HG03565 (cell line): ENCODE results near the gene FAM163B.

ENCODE experiments used
- ATAC-seq: cut with Tn5 transposase; IDR thresholded peaks from one replicate; pipeline ENCODE4 v1.9.1; 2021; ENCODE audit warnings: mild to moderate bottlenecking, moderate library complexity; ENCODE audit not compliant: unreplicated experiment

FAM163B gene

DNA sequence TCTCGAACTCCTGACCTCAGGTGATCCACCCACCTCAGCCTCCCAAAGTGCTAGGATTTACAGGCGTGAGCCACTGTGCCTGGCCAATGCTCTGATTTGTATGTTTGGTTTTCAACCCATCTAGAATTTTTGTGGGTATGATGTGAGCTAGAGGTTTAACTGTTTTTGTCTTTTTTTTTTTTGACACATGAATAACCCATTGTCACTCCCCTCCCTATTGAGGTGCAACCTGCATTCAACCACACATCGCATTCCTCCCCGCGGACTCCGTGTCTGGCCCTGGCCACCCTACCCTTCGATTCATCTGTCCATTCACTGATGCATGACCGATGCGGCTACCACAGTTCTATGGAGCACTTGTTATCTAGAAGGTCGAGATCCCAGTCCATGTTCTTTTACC lies 9.5 kb upstream of the FAM163B start:
- no peak for ATAC-seq

DNA sequence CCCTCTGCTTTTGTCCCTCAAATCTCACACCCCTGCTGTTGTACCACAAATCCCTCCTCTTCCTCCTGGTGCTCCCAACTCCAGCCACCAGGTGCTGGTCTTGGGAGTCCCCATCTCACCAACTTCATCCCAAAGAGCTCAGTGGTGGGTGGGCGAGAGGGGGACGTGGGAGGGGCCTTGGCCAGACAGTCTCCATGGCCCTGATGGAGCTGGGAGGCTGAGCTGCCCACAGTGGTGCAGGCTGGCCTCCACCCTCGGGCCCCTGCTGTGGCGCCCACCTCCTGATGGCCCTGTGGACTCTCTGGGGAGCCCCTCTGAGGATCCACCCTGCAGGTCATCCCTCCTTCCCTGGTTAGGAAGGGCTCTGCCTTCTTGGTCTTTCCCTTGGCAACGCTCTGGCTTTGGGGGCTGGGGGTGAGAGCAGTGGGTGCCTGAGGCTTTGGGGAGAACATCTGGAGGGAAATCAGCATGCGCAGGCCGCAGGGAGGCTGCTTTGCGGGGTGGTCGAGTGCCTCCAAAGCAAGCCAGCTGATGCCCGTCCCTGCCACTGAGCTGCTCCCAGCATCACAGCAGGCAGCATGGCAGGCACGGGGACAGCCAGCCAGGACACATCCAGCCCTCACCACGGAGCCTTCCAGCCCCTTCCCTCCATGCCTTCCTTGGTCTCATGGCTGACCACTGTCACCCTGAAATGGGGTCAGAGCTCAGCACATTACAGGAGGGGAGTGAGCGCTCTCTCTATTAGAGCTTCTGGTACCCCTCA lies 7.6 kb upstream of the FAM163B start:
- no peak for ATAC-seq

DNA sequence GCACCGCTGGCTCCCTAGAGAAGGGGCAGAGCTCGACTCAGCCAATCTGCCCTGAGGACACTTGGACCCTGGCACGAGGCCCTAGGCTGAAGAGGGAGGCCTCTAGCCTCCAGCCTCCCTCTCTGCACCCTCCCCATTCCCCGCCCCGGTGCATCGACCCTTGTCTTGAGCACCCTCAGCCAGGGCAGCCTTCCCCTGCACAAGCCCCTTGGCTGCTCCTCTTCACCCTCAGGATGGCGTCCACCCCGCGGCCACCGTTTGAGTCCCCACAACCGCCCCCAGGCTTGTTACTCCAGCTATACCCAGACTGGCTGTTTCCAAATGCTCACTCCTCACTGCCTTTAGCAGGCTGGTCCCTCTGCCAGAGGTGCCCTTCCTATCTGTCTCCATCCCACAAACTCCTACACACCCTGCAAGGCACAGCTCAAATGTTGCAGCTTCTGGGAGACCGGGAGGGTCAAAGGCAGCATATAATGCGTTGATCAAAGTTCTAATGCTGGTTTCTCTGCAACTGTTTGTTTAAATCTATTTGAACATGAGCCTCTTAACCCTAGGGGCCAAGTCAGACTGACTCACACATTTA lies 6.5 kb upstream of the FAM163B start:
- no peak for ATAC-seq

DNA sequence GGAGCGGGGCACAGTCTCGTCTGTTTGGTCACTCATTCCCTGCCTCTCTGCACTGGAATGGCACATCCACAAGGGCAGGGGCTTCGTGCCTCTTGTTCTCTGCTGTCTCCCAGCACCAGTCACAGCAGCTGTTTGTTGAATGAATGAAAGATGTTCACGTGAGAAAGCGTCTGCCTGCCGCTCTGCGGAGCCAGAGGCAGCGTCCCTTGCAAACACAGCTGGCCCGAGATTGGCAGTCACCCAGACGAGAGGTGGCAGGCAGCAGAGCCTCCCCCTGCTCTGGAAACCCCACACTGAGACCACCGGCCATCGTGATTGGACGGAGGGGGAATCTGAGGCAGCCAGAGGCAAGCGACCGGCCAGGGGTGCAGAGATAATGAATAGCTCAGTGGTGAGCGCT lies 6.0 kb upstream of the FAM163B start:
- no peak for ATAC-seq

DNA sequence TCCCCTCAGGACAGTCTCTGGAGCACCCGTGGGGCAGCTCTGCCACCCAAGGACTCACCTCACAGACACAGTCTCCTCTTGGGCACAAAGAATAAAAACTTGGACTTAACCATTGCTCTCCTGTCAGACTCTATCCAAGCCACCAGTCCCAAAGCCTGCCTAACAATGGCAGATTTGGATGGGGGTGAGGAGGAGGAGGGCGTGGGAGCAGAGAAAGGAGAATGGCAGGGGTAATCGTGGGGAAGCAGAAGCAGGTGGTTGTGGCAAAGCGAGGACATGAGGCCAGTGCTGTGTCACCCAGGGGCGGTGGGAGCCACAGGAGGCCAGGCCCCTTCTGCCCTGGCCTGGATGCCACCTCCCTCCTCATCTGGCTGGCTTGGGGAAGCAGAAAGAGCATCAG lies 5.5 kb upstream of the FAM163B start:
- no peak for ATAC-seq

DNA sequence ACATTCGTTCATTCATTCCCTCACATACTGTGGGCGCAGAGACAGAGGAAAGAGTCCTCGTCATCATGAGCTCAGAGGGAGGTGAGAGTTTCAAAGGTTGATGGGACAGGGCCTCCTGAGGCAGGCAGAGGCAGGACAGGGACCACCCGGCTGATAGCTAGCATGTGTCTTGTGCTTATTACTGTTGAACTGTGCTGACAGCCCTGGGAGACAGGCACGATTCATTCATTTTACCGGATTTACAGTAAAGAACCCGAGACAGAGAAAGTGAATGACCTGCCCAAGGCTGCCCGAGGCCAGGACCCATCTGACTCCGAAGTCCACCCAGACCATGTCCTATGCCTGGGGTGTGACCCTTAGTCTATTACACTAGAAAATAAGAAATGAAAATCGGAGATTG lies 4.9 kb upstream of the FAM163B start:
- no peak for ATAC-seq

DNA sequence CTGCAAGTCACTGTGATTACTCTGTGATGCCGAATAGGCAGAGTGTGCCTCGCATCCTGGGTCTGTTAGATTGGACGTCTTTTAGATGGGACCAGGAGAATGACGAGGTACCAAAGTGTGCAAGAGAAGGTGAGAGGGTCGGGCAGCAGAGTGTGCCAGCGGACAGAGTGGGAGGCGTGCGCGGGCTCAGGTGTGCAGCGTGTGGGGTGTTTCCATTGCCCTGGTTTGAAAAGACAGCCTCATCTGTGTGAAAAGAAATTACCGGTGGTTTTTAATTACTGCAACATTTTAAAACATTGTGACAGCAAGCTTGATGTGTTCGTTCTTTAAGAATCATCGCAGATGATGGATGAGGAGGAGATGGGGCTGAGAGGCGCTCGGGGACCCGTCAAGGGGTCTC lies 4.2 kb upstream of the FAM163B start:
- ATAC-seq, result no peak

DNA sequence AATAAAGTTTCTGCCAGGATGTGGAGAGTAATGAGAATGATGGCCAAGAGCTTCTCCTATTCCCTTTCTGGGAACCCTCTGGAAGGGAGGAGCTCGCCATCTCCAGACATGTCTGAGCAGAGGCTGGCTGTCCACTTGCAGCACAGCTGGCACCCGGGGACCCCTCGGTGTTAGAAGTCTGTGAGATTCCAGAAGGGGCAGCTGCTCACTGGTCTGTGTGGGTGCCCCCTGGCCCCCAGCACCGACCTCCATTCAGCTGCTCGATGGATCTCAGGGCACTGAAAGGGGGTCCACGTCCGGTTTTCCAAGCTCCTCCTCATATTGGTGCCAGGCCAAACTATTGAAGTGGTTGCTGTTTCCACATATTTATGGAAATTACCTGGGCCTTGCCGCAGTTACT lies 3.6 kb upstream of the FAM163B start:
- no peak for ATAC-seq

DNA sequence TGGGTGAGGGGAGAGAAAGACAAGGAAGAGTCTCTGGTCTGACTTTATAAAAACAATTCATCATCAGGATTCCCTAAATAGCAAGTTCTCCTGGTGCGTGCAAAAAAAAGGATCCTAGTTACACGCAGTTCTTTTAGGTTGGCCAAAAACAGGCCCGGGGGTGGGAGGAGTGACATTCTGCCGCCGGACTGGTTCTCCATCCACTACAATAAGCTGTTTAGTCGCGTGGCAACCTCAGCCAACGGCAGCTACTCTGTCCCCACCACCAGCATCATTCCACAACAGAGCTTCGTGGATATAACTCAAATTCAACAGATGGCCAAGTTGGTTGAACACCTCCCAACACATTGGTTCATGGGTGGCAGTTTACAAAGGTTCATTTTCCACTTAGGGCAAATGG lies 2.9 kb upstream of the FAM163B start:
- no peak for ATAC-seq

DNA sequence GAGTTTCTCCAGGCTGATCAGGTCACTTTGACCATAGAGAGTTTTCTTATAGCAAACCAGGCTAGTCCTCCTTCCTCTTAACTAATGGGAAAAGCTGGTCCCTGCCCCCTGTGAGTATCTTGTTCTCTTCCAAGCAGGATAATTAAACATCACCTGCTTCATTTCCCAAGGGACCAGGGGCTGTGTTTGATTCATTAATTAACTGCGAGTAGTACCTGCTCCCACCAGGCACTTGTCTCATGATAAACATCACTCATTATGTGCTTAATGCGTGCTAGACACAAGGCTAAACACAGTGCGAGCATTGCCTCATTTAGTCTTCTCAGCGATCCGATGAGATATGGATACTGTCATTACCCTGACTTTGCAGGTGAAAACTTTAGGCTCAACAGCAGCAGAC lies 1.7 kb upstream of the FAM163B start:
- ATAC-seq, result no peak

DNA sequence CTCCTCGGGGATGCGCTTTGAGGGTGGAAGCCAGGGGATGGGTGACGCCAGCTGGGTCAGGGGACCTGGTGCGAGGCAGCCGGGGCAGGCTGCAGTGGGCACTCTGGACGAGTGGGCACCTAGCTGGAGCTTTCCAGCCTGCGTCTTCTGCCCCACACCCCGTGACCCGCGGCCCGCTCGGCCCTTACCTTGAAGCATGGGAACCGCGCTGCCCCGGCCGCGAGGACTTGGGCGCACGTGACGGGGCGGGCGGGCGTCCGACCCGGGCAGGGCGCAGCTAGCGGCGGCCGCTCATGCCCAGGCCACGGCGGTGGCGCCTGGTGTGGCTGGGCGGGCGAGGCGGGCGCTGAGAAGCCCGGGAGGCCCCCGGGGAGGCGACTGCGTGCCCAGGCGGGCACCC lies 300 bp downstream of the FAM163B start:
- ATAC-seq, result no peak

DNA sequence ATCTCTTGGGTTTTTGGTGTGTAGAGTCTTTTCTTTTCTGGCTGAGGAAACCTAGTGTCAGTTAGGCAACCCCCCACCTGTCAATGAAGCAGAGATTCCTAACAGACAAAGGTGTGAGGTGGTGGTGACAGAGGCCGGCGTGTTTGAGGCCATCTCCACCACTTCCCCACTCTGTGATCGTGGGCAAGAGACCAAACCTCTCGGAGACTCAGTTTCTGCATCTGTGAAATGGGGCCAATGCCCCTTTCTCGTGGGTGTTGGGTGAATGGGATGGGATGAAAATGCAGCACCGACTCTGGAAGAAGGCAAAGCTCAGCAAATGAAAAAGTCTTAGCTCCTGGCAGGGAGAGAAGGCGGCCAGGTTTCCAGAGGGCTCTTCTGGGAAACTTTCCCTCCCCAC lies 807 bp downstream of the FAM163B start:
- no peak for ATAC-seq

DNA sequence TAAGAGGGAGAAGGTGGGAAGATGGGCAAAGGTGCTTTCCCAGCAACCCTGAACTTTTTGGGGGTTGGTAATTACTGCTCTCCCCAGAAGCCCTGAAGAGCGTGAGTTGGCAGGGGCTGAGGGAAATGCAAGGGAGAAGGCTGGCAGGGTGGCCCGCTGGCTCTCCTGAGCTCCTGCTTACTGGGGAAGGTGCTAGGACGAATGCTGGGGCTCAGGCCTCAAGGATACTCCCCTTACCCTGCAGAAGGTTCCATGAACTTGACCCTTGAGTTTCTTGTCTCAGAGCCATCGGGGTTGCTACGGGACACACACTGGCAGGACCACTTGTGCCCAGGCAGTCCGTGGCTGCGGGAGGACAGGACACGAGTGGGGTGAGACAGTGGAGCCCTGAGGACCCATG lies 1.2 kb downstream of the FAM163B start:
- no peak for ATAC-seq

DNA sequence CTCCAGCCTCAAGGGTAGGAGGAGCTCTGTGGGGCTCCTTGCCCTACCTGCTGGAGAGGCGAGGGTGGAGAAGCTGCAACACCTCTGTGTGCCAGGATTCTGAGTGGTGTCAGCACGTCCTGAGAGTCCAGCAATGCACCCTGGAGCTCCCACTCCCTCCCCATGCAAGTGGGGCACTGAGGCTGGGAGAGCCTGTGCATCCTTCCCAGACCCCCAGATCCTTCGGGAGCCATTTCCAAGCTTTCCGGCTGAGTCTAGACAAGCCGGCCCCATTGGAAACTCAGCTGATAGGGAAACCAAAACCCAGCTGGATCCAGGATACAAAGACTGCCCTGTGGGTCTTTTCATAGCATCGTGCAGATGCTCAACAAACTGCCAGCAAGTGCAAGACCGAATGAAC lies 1.8 kb downstream of the FAM163B start:
- no peak for ATAC-seq

DNA sequence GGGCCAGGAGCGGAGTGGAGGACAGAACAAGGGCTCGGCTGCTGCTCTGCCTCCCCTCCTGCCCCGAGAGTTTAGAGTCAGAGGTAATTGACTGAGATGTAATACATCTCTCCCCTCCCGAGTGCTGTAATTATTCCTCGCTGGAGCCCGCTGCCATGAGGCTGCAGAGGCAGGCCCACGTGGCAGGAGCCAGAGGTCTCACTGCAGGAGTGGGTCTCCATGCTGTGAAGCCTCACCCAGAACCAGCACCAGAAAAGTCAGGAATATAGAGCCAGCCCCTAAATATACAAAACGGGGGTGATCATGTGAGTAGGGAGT lies 2.5 kb downstream of the FAM163B start:
- no peak for ATAC-seq

DNA sequence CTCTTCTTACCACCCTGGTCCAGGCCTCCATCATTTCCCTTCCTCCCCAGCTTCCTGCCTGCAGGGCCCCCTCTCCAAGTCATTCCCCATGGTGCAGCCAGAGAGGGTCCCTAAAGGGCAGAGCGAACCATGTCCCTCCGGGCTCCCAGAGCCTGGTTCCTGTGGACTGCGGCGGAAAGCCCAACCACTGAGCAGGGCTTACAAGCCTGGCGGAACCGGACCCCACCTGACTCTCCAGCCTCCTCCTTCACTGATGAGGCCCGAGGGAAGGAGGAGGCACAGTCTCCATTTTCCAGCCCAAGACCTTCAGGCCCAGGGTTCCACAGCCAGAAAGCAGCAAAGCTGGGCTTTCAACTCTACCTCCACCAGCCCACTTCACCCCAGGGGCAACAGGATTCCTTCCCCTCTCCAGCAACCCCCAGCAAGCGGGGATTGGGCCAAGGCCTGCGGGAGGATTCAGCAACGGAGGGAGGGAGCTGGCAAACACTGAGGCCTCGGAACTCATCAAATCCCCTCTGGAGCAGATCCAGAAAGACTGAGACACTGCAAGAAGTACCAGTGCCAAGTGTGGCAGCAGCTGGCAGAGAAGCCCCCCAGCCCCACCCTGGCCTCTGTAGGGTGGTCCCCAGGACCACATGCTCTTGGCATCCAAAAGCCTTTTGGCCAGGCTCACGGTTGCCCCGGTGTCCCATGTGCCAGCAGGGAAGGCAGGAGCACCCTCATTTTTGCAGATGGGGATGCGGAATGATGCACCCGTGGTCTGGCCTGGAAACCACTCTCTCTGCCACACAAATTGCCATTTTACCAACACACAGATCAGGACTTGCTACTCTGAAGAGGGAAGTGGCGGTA lies 3.1 kb downstream of the FAM163B start:
- ATAC-seq, result no peak

DNA sequence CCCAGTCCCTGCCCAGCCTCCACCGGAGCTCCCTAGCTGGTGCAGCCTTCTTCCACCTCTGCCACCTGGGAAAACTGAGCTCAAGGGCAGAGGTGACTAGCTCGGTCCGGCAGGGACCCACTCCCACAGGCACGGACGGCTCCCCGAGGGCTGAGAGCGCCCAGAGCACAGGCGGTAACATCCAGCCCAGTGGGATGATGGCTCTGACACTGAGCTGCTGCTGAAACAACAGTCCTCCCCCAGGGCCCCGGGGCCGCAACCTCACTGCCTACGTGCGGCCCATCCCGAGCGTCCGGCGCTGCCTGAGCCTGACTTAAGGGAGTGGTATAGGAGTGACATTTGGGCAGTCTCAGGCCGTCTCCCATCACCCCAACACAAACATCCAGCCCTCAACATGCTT lies 3.7 kb downstream of the FAM163B start:
- ATAC-seq, result no peak

DNA sequence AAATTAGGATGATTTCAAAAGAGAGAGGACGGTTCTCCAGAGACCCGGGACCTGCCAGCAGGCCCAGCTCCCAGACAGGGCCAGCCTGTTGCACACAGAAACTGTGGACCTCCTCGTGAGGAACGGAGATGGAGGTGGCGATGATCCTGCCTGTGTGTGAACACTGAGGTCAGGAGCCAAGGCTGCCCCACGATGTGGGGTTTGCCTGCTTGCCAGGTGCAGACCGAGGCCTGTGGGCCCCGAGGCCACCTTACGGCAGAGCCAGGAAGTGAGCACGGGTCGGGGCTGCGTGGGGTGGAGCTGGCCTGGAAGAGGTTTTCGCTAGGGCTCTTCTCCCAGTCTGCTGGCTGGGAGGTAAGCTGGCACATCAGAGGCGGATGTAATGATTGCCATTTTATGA lies 4.3 kb downstream of the FAM163B start:
- ATAC-seq, result no peak

DNA sequence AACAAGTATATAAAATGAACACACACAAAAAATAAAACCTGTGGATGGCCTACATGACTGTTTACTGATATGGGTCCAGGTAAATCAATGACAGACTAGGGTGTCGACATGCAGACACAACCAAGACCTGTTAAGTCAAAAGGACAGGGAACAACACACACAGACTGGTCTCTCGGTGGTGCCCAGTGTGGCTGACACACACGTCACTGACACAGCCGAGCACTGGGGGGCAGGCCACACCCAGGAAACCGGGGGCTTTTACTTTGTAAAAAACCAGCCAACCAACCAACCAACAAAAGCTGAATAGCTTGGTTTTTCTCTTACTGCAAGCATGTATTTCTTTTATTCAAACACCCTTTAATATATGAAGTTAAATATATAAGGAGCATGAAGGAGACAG lies 5.0 kb downstream of the FAM163B start:
- ATAC-seq, result no peak

DNA sequence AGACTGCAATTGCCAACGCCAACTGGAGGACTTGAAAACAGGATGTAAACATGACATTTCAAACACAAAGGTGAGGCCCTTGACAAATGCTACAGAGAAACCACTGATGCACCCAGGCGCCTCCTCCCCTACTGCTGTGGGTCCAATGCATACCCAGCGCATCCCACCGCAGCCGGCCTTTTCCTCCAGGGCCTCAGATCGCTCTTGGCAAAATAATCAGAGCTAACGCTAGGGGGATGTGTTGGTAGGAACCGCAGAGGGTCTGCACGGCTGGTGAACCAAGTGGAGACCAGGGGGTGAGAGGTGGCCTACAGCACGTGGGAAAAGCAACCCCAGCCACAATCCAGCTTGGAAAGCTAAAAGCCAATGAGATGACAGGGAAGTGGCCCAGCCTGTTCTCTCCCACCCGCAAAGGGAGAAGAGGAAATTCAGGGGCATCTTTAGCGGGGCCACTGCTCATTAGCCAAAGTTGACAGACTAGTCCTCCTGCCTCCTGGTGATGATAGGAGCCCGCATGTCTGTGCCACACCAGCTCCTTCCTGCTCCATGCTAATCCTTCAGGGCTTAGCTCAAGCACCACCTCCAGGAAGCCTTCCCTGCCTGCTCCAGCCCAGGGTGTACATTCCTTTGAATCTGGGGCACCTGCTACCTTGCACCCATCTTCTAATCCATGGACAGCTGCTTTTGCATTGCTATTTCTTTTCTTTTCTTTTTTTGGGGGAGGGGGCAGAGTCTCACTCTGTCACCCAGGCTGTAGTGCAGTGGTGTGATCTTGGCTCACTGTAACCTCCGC lies 5.9 kb downstream of the FAM163B start:
- ATAC-seq, result no peak

DNA sequence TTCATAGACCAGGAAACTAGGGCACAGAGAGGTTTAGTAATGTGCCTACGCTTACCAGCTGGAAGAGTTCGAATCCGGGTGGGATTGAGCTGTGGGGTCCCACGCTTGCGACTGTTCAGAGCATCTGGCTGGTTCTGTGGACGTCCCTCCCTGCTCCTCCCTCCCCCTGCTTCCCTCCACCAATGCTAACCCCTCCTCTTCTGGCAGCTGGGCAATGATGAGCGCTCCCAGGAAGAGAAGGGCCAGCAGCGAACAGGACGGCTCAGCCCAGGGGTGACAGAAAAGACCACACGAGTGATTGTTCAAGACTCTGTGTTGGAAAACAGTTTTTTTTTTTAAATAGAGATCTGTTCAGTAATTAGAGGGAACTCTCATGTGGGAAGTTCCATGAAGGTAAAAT lies 6.9 kb downstream of the FAM163B start:
- no peak for ATAC-seq
